Measurements from ENCODE around the gene SLC25A2.
"Not testable (repeated sequence)": the region's sequence is repeated elsewhere in the genome, so short reads cannot be mapped to it uniquely, and the experiment has no call there.

The SLC25A2 gene

DNA sequence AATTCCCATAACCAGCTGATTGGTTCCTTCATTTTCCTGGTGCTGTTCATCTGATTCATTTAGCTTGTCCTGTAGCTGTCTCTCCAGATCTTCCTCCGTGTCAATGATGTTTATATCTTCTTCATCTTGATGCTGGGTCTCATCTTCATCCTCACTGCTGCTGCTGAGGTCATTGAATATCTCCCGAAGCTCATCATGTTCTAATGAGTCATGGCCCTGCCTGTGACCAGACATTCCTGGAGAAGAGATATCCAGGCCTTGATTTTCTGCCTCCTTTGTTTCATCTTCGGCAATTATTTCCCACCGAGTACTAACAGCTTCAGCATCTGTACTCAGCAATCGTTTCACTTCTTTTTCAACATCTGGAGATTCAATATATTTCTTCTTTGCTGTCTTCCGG is 15.4 kb upstream of the SLC25A2 start:
- Histone ChIP-seq H3K27me3 (ENCODE audit: low read length) (no peaks in the 10 kb centered on the region), H3K79me2 (ENCODE audit: insufficient read depth, low read length) (peaks cover 60% of the 10 kb centered on the region), H3K4me3 (ENCODE audit: insufficient read depth, low read length, poor library complexity, severe bottlenecking) (peak overlapping the region; percentile 89), H3K4me2 (ENCODE audit: low read depth, low read length, poor library complexity, severe bottlenecking) (peak overlapping the region; percentile 78), H3K36me3 (ENCODE audit: low read length) (peaks cover 39% of the 10 kb centered on the region), H3K9me3 (ENCODE audit: insufficient read depth, low read length) (peaks cover 30% of the 10 kb centered on the region), H2AFZ (ENCODE audit: low read depth, low read length, severe bottlenecking) (no peak overlapping the region), H3K9me2 (replicated peaks; ENCODE audit: insufficient read depth, low read length) (no peaks in the 10 kb centered on the region), H3F3A (ENCODE audit: insufficient read depth) (peaks cover 6% of the 10 kb centered on the region; the same call in 1 of the 2 replicates), H3K9ac (ENCODE audit: low read length) (no peak overlapping the region), H3K27ac (ENCODE audit: low read depth, low read length) (no peak overlapping the region), H4K20me1 (ENCODE audit: low read depth, low read length) (0 out of 2 replicates have a peak, but pooled peaks cover 5% of the 10 kb centered on the region)
- no peak for TF ChIP-seq EZH2phosphoT487 (conservative IDR thresholded peaks at IDR 0.05; ENCODE audit: low read length)
- no peak for TF ChIP-seq CTCF (IDR thresholded peaks at IDR 0.05; ENCODE audit: insufficient read depth, low read length, poor library complexity, severe bottlenecking)

- Histone ChIP-seq H3K79me2 (ENCODE audit: insufficient read depth, low read length) (peaks cover 74% of the 10 kb centered on the region), H3K9me3 (ENCODE audit: insufficient read depth, low read length) (peaks cover 30% of the 10 kb centered on the region), H3K36me3 (ENCODE audit: low read length) (peaks cover 39% of the 10 kb centered on the region)
- H3K27ac ChIP-seq (ENCODE audit: low read depth, low read length); H3K9ac ChIP-seq (ENCODE audit: low read length); H4K20me1 ChIP-seq (ENCODE audit: low read depth, low read length); H3K4me2 ChIP-seq (ENCODE audit: low read depth, low read length, poor library complexity, severe bottlenecking); H3K9me2 ChIP-seq (replicated peaks; ENCODE audit: insufficient read depth, low read length); H3F3A ChIP-seq (ENCODE audit: insufficient read depth); H2AFZ ChIP-seq (ENCODE audit: low read depth, low read length, severe bottlenecking); H3K27me3 ChIP-seq (ENCODE audit: low read length); H3K4me3 ChIP-seq (ENCODE audit: insufficient read depth, low read length, poor library complexity, severe bottlenecking): not testable (repeated sequence)
Measured at GRCh38 chr5:141316963-141317362, 13.1 kb upstream of the SLC25A2 start.

- Histone ChIP-seq H3F3A (ENCODE audit: insufficient read depth) (peaks cover 3% of the 10 kb centered on the region; the same call in 1 of the 2 replicates), H3K9ac (ENCODE audit: low read length) (no peak overlapping the region), H3K9me3 (ENCODE audit: insufficient read depth, low read length) (peaks cover 17% of the 10 kb centered on the region), H3K4me2 (ENCODE audit: low read depth, low read length, poor library complexity, severe bottlenecking) (no peak overlapping the region), H3K4me3 (ENCODE audit: insufficient read depth, low read length, poor library complexity, severe bottlenecking) (no peak overlapping the region), H4K20me1 (ENCODE audit: low read depth, low read length) (0 out of 2 replicates have a peak, but pooled peaks cover 5% of the 10 kb centered on the region), H3K36me3 (ENCODE audit: low read length) (peaks cover 26% of the 10 kb centered on the region), H3K27me3 (ENCODE audit: low read length) (no peaks in the 10 kb centered on the region), H2AFZ (ENCODE audit: low read depth, low read length, severe bottlenecking) (no peak overlapping the region), H3K9me2 (replicated peaks; ENCODE audit: insufficient read depth, low read length) (no peaks in the 10 kb centered on the region), H3K79me2 (ENCODE audit: insufficient read depth, low read length) (peaks cover 65% of the 10 kb centered on the region), H3K27ac (ENCODE audit: low read depth, low read length) (no peak overlapping the region)
- no peak for TF ChIP-seq EZH2phosphoT487 (conservative IDR thresholded peaks at IDR 0.05; ENCODE audit: low read length)
Measured at GRCh38 chr5:141313711-141314110, 9.9 kb upstream of the SLC25A2 start.

- Histone ChIP-seq H4K20me1 (ENCODE audit: low read depth, low read length) (no peaks in the 10 kb centered on the region), H3K27me3 (ENCODE audit: low read length) (no peaks in the 10 kb centered on the region), H3K9me3 (ENCODE audit: insufficient read depth, low read length) (no peaks in the 10 kb centered on the region; the same call in 1 of the 2 replicates), H3K36me3 (ENCODE audit: low read length) (no peaks in the 10 kb centered on the region), H3K4me3 (ENCODE audit: insufficient read depth, low read length, poor library complexity, severe bottlenecking) (no peak overlapping the region), H3K4me2 (ENCODE audit: low read depth, low read length, poor library complexity, severe bottlenecking) (no peak overlapping the region), H3K9ac (ENCODE audit: low read length) (no peak overlapping the region), H3F3A (ENCODE audit: insufficient read depth) (no peaks in the 10 kb centered on the region), H3K79me2 (ENCODE audit: insufficient read depth, low read length) (peaks cover 7% of the 10 kb centered on the region; the same call in 1 of the 2 replicates), H3K9me2 (replicated peaks; ENCODE audit: insufficient read depth, low read length) (no peaks in the 10 kb centered on the region), H2AFZ (ENCODE audit: low read depth, low read length, severe bottlenecking) (no peak overlapping the region), H3K27ac (ENCODE audit: low read depth, low read length) (no peak overlapping the region)
- TF ChIP-seq EZH2phosphoT487 (conservative IDR thresholded peaks at IDR 0.05; ENCODE audit: low read length), result no peak
- TF ChIP-seq CTCF (IDR thresholded peaks at IDR 0.05; ENCODE audit: insufficient read depth, low read length, poor library complexity, severe bottlenecking), result no peak
Measured at GRCh38 chr5:141306630-141307029, 2.8 kb upstream of the SLC25A2 start.

Measured in SU-DHL-6 (cell line).